Neural cell (in vitro differentiated cells): Measurements from ENCODE around the gene ABCG5. TPM values are rescaled to one million over a fixed set of nuclear protein-coding genes. Genes with fewer than 3 reads are reported as not detected.

Experiments used
- H2AFZ ChIP-seq: fragments of 200-600, 300-800 bp; sonication (generic), shearing (Covaris generic); 2 replicates; pipeline ENCODE4 v1.6.0; 2014; ENCODE audit warnings: low read depth, mild to moderate bottlenecking, antibody characterized with exemption, low read length, moderate library complexity
- H3F3A ChIP-seq: fragments of 200-600 bp; shearing (Covaris generic); 2 replicates; pipeline ENCODE4 v1.6.1; 2016; ENCODE audit warnings: mild to moderate bottlenecking, moderate library complexity, mixed read lengths, antibody characterized with exemption, low read length; ENCODE audit not compliant: insufficient read depth, poor library complexity, severe bottlenecking
- H3K27ac ChIP-seq: fragments of 200-600, 300-800 bp; sonication (generic), shearing (Covaris generic); 2 replicates; pipeline ENCODE4 v1.5.1; 2014; ENCODE audit warnings: mild to moderate bottlenecking, low read length, moderate library complexity
- H3K27me3 ChIP-seq: fragments of 300-800, 200-600 bp; sonication (generic), shearing (Covaris generic); 2 replicates; pipeline ENCODE4 v1.6.0; 2014; ENCODE audit warnings: mild to moderate bottlenecking, low read depth, low read length, moderate library complexity; ENCODE audit not compliant: insufficient read depth
- H3K36me3 ChIP-seq: fragments of 300-800, 200-600 bp; sonication (generic), shearing (Covaris generic); 2 replicates; pipeline ENCODE4 v1.5.1; 2014; ENCODE audit warnings: mild to moderate bottlenecking, antibody characterized with exemption, low read length, moderate library complexity; ENCODE audit not compliant: insufficient read depth
- H3K4me2 ChIP-seq: fragments of 300-800, 200-600 bp; sonication (generic), shearing (Covaris generic); 2 replicates; pipeline ENCODE4 v1.6.0; 2014; ENCODE audit warnings: mild to moderate bottlenecking, low read length
- H3K4me3 ChIP-seq: fragments of 300-800, 200-600 bp; sonication (generic), shearing (Covaris generic); 2 replicates; pipeline ENCODE4 v1.5.1; 2014; ENCODE audit warnings: mild to moderate bottlenecking, low read length, moderate library complexity
- H3K79me2 ChIP-seq: fragments of 200-600 bp; shearing (Covaris generic); replicated peaks from 2 replicates; pipeline ENCODE4 v1.6.0; 2014; ENCODE audit warnings: mild to moderate bottlenecking, low read length, moderate library complexity; ENCODE audit not compliant: insufficient read depth
- H3K9ac ChIP-seq: fragments of 300-800, 200-600 bp; sonication (generic), shearing (Covaris generic); 2 replicates; pipeline ENCODE4 v1.6.1; 2016; ENCODE audit warnings: mild to moderate bottlenecking, low read length, mixed read lengths
- H3K9me2 ChIP-seq: fragments of 200-600 bp; shearing (Covaris generic); 2 replicates; pipeline ENCODE4 v1.6.1; 2016; ENCODE audit warnings: mild to moderate bottlenecking, low read length, mixed read lengths; ENCODE audit not compliant: insufficient read depth
- H3K9me3 ChIP-seq: fragments of 200-600, 300-800 bp; sonication (generic), shearing (Covaris generic); 2 replicates; pipeline ENCODE4 v1.6.1; 2016; ENCODE audit warnings: mild to moderate bottlenecking, mixed run types, low read length, moderate library complexity, mixed read lengths
- H4K20me1 ChIP-seq: fragments of 200-600 bp; shearing (Covaris generic); 2 replicates; pipeline ENCODE4 v1.6.1; 2016; ENCODE audit warnings: mild to moderate bottlenecking, mixed run types; ENCODE audit not compliant: insufficient read depth
- CTCF ChIP-seq: fragments of 450-650 bp; IDR thresholded peaks from 2 replicates; pipeline ENCODE4 v1.5.1; 2014; ENCODE audit warnings: antibody characterized with exemption, mild to moderate bottlenecking, moderate library complexity; ENCODE audit not compliant: poor library complexity, severe bottlenecking
- EP300 ChIP-seq: fragments of 450-650 bp; conservative IDR thresholded peaks from 2 replicates; pipeline ENCODE4 v1.6.1; 2014; ENCODE audit warnings: antibody characterized with exemption, mild to moderate bottlenecking, moderate library complexity; ENCODE audit not compliant: poor library complexity, severe bottlenecking
- EZH2 ChIP-seq: fragments of 200-600, 300-800 bp; shearing (Covaris generic), sonication (generic); IDR thresholded peaks from 2 replicates; pipeline ENCODE4 v1.6.1; 2014; ENCODE audit warnings: antibody characterized with exemption, low read length, borderline replicate concordance, mild to moderate bottlenecking; ENCODE audit not compliant: insufficient read depth, poor library complexity, severe bottlenecking
- MXI1 ChIP-seq: fragments of 450-650 bp; conservative IDR thresholded peaks from 2 replicates; pipeline ENCODE4 v1.6.1; 2014; ENCODE audit warnings: antibody characterized with exemption, mild to moderate bottlenecking; ENCODE audit not compliant: poor library complexity, severe bottlenecking
- POLR2AphosphoS5 ChIP-seq: IDR thresholded peaks from 2 replicates; pipeline ENCODE4 v1.6.1; 2012
- RAD21 ChIP-seq: fragments of 450-650 bp; conservative IDR thresholded peaks from 2 replicates; pipeline ENCODE4 v1.6.1; 2014; ENCODE audit warnings: antibody characterized with exemption, mild to moderate bottlenecking, moderate library complexity
- REST ChIP-seq: IDR thresholded peaks from 2 replicates; pipeline ENCODE4 v1.6.1; 2012; ENCODE audit warnings: borderline replicate concordance
- SMC3 ChIP-seq: fragments of 450-650 bp; conservative IDR thresholded peaks from 2 replicates; pipeline ENCODE4 v1.6.1; 2014; ENCODE audit warnings: antibody characterized with exemption, mild to moderate bottlenecking, moderate library complexity; ENCODE audit not compliant: poor library complexity
- TAF1 ChIP-seq: IDR thresholded peaks from 2 replicates; pipeline ENCODE4 v1.6.1; 2012; ENCODE audit warnings: low read depth
- polyA plus RNA-seq: library from polyadenylated mRNA; depleted of rRNA; stranded (reverse); fragments of >200 nt; gene quantifications from 2 replicates; pipeline ENCODE4 v1.2.3, GENCODE V29; 2014

ABCG5 gene
- polyA plus RNA-seq, 1 donor from 2014 or later, result not detected

- no peak overlapping the region for H3K27ac ChIP-seq
- TF ChIP-seq EP300, result no peak
- TF ChIP-seq CTCF, result no peak
- no peaks in the 10 kb centered on the region for H4K20me1 ChIP-seq
Measured at GRCh38 chr2:43788646-43789045, 50.0 kb downstream of the ABCG5 start.

GRCh38 chr2:43787895-43788294 lies 50.7 kb downstream of the ABCG5 start:
- no peaks in the 10 kb centered on the region for H3K79me2 ChIP-seq
- H3F3A ChIP-seq, result no peaks in the 10 kb centered on the region
- no peak for TF ChIP-seq TAF1
- no peak for TF ChIP-seq EZH2
- TF ChIP-seq REST, result no peak
- no peak for TF ChIP-seq MXI1
- no peak for TF ChIP-seq POLR2AphosphoS5
- TF ChIP-seq SMC3, result no peak
- no peak for TF ChIP-seq EP300
- TF ChIP-seq CTCF, result no peak
- TF ChIP-seq RAD21, result no peak
- H3K9me3 ChIP-seq, result no peaks in the 10 kb centered on the region
- H2AFZ ChIP-seq, result no peak overlapping the region
- H3K36me3 ChIP-seq, result no peaks in the 10 kb centered on the region
- H4K20me1 ChIP-seq, result no peaks in the 10 kb centered on the region
- H3K4me2 ChIP-seq, result no peak overlapping the region
- H3K27me3 ChIP-seq, result no peaks in the 10 kb centered on the region
- no peak overlapping the region for H3K9ac ChIP-seq
- H3K9me2 ChIP-seq, result no peaks in the 10 kb centered on the region
- no peak overlapping the region for H3K27ac ChIP-seq
- H3K4me3 ChIP-seq, result no peak overlapping the region

More at GRCh38 chr2:43788646-43789045, 50.0 kb downstream of the ABCG5 start:
- no peak overlapping the region for H3K4me2 ChIP-seq
- H3F3A ChIP-seq, result no peaks in the 10 kb centered on the region
- H3K36me3 ChIP-seq, result no peaks in the 10 kb centered on the region
- H3K9me3 ChIP-seq, result no peaks in the 10 kb centered on the region
- H3K4me3 ChIP-seq, result no peak overlapping the region
- H3K79me2 ChIP-seq, result no peaks in the 10 kb centered on the region
- no peak overlapping the region for H2AFZ ChIP-seq
- no peak overlapping the region for H3K9ac ChIP-seq
- H3K9me2 ChIP-seq, result no peaks in the 10 kb centered on the region
- H3K27me3 ChIP-seq, result no peaks in the 10 kb centered on the region
